ES-I3 (cell line): ENCODE results near the gene RESP18.

Experiments used
- H3K36me3 ChIP-seq: 2 replicates; pipeline ENCODE4 v1.6.1; 2013; ENCODE audit warnings: mild to moderate bottlenecking, low read length, control low read depth, moderate library complexity; ENCODE audit not compliant: insufficient read depth
- H3K4me1 ChIP-seq: 2 replicates; pipeline ENCODE4 v1.6.1; 2013; ENCODE audit warnings: mild to moderate bottlenecking, control low read depth, low read length; ENCODE audit not compliant: insufficient read depth
- H3K9ac ChIP-seq: 2 replicates; pipeline ENCODE4 v1.6.1; 2013; ENCODE audit warnings: low read depth, mild to moderate bottlenecking, low read length, moderate library complexity
- H3K9me3 ChIP-seq: 2 replicates; pipeline ENCODE4 v1.6.1; 2013; ENCODE audit warnings: mild to moderate bottlenecking, low read length, moderate library complexity; ENCODE audit not compliant: control insufficient read depth, insufficient read depth

Gene RESP18

GRCh38 chr2:219308142-219309101 lies 24.1 kb downstream of the RESP18 start:
- H3K9me3 ChIP-seq: no peaks in the 10 kb centered on the region
- peak overlapping the region; percentile 62; the same call in 1 of the 2 replicates for H3K9ac ChIP-seq
- H3K4me1 ChIP-seq: peaks cover 10% of the 10 kb centered on the region
- no peaks in the 10 kb centered on the region for H3K36me3 ChIP-seq

GRCh38 chr2:219306047-219306446 lies 26.5 kb downstream of the RESP18 start:
- H3K4me1 ChIP-seq: peaks cover 4% of the 10 kb centered on the region

DNA sequence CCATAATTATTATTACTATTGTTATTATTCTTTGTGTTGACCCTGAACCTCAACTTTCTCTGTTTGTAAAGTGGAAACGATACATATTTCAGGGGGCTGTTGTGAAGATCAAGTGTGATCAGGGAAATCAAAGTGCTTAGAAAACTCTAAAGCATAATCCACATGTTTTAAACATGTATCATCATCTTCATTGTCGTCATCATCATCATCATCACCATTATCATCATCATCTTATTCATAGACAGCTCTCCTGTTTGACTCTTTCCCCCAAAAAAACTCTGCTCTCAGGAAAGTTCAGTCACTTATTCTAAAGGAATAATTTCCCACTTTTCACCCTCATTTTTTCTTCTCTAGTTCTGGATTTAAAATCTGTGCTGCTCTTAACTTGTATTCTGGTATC lies 28.3 kb downstream of the RESP18 start:
- no peaks in the 10 kb centered on the region for H3K9me3 ChIP-seq
- no peaks in the 10 kb centered on the region; the same call in 1 of the 2 replicates for H3K4me1 ChIP-seq
- no peaks in the 10 kb centered on the region for H3K36me3 ChIP-seq
- no peak overlapping the region for H3K9ac ChIP-seq

More at GRCh38 chr2:219306047-219306446, 26.5 kb downstream of the RESP18 start:
- H3K36me3 ChIP-seq: no peaks in the 10 kb centered on the region
- H3K9ac ChIP-seq: no peak overlapping the region
- H3K9me3 ChIP-seq: no peaks in the 10 kb centered on the region

DNA sequence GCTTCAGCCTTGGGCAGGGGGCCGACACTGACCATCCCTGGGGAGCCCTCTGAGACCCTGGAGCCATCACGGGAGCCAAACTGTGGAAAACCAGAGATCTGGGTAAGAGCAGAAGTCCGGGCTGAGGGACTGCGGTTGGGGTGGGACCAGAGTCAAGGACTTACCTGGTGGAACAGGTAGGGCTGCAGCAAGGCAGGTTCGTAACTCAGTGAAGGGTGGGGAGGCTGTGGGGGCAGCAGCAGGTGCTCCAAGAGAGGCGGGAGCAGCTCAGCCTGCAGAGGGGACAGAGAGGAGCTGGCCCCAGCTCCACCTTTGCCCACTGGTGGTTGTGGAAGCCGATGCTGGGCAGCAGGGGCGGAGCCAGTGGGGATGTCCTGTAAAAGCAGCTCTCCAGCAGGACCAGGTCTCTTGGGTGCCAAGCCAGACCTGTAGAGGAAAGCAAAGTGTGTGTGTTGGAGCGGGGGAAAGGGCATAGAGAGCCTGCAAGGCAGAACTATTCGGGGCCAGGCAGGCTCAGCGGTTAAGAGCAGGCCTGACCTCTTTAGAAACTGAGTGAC lies 30.1 kb downstream of the RESP18 start:
- Histone ChIP-seq H3K9ac (no peak overlapping the region), H3K4me1 (no peaks in the 10 kb centered on the region), H3K9me3 (no peaks in the 10 kb centered on the region), H3K36me3 (no peaks in the 10 kb centered on the region; the same call in 1 of the 2 replicates)

DNA sequence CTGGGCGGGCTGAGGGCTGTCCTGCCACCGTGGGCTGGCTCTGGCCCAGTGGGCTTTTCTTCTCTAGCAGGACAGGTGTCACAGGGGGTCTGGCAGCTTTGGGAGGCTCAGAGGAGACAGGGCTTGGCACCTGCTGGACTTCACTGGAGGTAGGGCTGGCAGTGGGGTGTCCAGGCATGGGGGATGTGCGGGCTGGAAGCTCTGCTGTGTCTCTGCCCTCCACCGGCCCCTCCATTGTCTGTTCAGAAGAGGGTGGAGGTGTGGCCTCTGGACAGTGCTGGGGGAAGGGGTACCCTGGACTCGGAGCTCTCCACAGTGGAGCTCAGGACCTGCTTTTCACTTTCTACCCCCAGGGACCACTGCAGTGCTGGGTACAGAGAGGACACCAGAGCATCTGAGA lies 32.5 kb downstream of the RESP18 start:
- no peaks in the 10 kb centered on the region for H3K4me1 ChIP-seq
- no peak overlapping the region for H3K9ac ChIP-seq
- no peaks in the 10 kb centered on the region for H3K9me3 ChIP-seq
- H3K36me3 ChIP-seq: no peaks in the 10 kb centered on the region; the same call in 1 of the 2 replicates

- no peaks in the 10 kb centered on the region for H3K9me3 ChIP-seq
- H3K9ac ChIP-seq: no peak overlapping the region
- no peaks in the 10 kb centered on the region for H3K4me1 ChIP-seq
- no peaks in the 10 kb centered on the region; the same call in 1 of the 2 replicates for H3K36me3 ChIP-seq
Observed at GRCh38 chr2:219299372-219299760, 33.2 kb downstream of the RESP18 start.

DNA sequence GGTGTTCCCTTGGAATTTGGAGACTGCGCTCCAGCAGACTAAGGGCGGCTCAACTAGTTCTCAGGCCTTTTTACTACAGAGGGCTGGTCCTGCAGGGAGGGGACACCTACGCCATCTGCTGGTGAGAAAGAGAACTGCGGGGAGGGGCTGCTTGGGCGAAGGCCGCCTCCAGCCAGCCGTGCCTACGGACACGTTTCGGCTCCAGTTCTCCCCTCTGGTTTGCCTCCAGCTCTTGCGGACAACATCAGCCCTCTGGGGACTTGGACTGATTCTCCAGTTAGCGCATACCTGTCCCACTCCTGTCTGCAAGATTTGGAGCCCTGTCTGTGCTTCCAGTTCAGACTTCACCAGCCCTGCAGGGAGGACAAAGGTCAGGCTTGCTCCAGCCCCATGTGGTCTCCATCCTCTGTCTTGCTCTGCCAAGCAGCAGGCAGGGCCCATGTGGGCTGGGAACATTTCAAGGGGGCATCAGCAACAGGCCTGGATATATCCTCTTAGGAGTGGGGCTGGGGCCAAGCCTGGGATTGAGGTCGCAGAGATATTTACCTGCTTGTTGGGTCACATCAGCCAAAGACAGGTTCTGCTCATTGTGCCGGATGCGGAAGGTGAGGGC lies 33.7 kb downstream of the RESP18 start:
- Histone ChIP-seq H3K4me1 (no peaks in the 10 kb centered on the region), H3K36me3 (no peaks in the 10 kb centered on the region; the same call in 1 of the 2 replicates), H3K9me3 (no peaks in the 10 kb centered on the region), H3K9ac (no peak overlapping the region)

DNA sequence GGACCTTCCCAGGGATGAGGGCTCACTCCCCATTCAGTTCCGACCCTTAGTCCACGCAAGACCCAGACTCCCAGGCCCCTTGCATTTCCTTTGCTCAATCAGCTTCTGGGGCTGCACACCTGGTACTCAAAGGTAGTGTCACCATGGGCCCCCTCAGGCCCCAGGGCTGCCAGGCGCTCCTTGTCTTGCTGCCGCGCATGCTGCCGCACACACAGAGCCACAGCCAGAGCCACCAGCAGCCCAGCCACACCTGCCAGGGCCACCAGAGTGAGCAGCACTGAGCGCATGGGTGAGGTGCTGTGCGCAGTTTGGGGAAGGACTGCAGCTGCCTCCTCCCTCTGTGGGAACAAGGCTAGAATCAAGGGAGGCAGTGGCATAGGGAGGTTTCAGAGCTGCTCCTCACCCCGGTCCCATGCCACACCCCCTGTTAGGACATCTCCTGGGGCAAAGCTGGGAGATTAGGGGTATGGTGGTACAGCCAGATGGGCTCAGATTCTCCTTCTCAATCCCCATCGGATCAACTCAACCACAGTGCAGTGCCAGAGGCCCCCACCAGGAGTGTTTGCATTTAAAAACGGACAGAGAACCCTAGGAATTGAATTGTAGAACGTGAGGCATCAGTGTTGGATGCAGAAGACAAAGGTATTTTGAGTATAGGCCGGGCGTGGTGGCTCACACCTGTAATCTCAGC lies 34.6 kb downstream of the RESP18 start:
- no peaks in the 10 kb centered on the region; the same call in 1 of the 2 replicates for H3K36me3 ChIP-seq
- no peaks in the 10 kb centered on the region for H3K9me3 ChIP-seq
- H3K9ac ChIP-seq: no peak overlapping the region
- no peaks in the 10 kb centered on the region for H3K4me1 ChIP-seq

- H3K9me3 ChIP-seq: no peaks in the 10 kb centered on the region
- H3K36me3 ChIP-seq: no peaks in the 10 kb centered on the region; the same call in 1 of the 2 replicates
- no peak overlapping the region for H3K9ac ChIP-seq
- no peaks in the 10 kb centered on the region for H3K4me1 ChIP-seq
Observed at GRCh38 chr2:219296631-219297391, 35.7 kb downstream of the RESP18 start.

- no peak overlapping the region for H3K9ac ChIP-seq
- H3K9me3 ChIP-seq: no peaks in the 10 kb centered on the region
- H3K36me3 ChIP-seq: no peaks in the 10 kb centered on the region; the same call in 1 of the 2 replicates
- no peaks in the 10 kb centered on the region for H3K4me1 ChIP-seq
Observed at GRCh38 chr2:219296142-219296541, 36.4 kb downstream of the RESP18 start.

- H3K9ac ChIP-seq: peak overlapping the region; percentile 94
- no peaks in the 10 kb centered on the region for H3K9me3 ChIP-seq
- H3K36me3 ChIP-seq: no peaks in the 10 kb centered on the region; the same call in 1 of the 2 replicates
- no peaks in the 10 kb centered on the region for H3K4me1 ChIP-seq
Observed at GRCh38 chr2:219294356-219295351, 37.9 kb downstream of the RESP18 start.

GRCh38 chr2:219293736-219294231 lies 38.8 kb downstream of the RESP18 start:
- peak overlapping the region; percentile 94; the same call in 1 of the 2 replicates for H3K9ac ChIP-seq
- no peaks in the 10 kb centered on the region for H3K4me1 ChIP-seq
- H3K36me3 ChIP-seq: no peaks in the 10 kb centered on the region; the same call in 1 of the 2 replicates
- no peaks in the 10 kb centered on the region for H3K9me3 ChIP-seq
